Coronary artery (tissue), 2 donors: ENCODE results near the gene NELL2.

Experiments
- DNase-seq: peaks from one replicate; pipeline ENCODE4 v3.0.0-alpha.2; 2017; ENCODE audit warnings: low spot score
- H3K27ac ChIP-seq, 2 donors: fragments of 200-600 bp; sonication (generic); one replicate each; pipeline ENCODE4 v1.5.1; 2016 to 2019
- H3K4me3 ChIP-seq: fragments of 200-600 bp; sonication (generic); 2 replicates; pipeline ENCODE4 v1.5.1; 2016; ENCODE audit warnings: mild to moderate bottlenecking, moderate library complexity
- TF ChIP-seq, protein P1 (sequence below): fragments of 200-600 bp; sonication (generic); IDR thresholded peaks from one replicate; pipeline ENCODE4 v1.5.1; 2019; ENCODE audit warnings: antibody characterized with exemption

The NELL2 gene

GRCh38 chr12:44847888-44848702 is 28.0 kb downstream of the NELL2 start:
- TF ChIP-seq, protein P1, sequence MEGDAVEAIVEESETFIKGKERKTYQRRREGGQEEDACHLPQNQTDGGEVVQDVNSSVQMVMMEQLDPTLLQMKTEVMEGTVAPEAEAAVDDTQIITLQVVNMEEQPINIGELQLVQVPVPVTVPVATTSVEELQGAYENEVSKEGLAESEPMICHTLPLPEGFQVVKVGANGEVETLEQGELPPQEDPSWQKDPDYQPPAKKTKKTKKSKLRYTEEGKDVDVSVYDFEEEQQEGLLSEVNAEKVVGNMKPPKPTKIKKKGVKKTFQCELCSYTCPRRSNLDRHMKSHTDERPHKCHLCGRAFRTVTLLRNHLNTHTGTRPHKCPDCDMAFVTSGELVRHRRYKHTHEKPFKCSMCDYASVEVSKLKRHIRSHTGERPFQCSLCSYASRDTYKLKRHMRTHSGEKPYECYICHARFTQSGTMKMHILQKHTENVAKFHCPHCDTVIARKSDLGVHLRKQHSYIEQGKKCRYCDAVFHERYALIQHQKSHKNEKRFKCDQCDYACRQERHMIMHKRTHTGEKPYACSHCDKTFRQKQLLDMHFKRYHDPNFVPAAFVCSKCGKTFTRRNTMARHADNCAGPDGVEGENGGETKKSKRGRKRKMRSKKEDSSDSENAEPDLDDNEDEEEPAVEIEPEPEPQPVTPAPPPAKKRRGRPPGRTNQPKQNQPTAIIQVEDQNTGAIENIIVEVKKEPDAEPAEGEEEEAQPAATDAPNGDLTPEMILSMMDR, result no peak
- Histone ChIP-seq H3K27ac (no peak overlapping the region), H3K4me3 (no peak overlapping the region)
- no peak for DNase-seq

- H3K4me3 ChIP-seq, result no peak overlapping the region
- DNase-seq, result no peak
- TF ChIP-seq, protein P1, result no peak
- H3K27ac ChIP-seq, result no peak overlapping the region
Measured at GRCh38 chr12:44847403-44847802, 28.7 kb downstream of the NELL2 start.

DNA sequence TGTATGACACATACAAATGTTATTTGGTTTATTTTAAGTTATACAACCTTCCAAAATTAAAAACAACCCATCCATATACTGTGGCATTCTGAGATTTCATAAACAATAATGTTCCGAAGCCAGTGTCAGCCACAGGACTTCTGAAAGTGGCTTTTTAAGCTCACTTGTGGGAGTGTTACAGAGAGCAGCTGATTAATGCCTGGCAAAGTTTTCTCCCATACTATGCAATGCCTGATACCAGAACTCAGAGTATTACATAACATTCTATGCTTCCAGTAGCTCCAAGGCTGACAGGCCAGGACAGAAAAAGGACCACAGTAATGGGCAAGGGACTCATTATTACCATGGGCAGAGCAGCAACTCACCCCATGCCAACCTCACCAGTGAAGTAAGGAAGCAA is 29.3 kb downstream of the NELL2 start:
- Histone ChIP-seq H3K27ac (no peak overlapping the region), H3K4me3 (no peak overlapping the region)
- TF ChIP-seq, protein P1, result no peak
- DNase-seq, result no peak

DNA sequence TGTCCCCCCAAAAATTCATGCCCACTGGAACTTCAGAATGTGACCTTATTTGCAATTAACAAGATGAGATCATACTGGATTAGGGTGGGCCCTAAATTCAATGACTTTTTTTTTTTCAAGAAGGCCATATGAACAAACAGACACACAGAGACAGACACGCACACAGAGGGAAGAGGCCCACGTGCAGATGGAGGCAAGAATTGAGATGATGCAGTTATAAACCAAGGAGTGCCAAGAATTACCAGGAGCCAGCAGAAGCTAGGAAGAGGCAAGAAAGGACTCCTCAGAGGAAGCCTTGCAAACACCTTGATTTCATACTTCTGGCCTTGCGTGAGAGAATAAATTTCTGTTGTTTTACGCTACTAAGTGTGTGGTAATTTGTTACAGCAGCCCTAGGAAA is 33.4 kb downstream of the NELL2 start:
- TF ChIP-seq, protein P1, result no peak
- no peak for DNase-seq
- no peak overlapping the region for H3K27ac ChIP-seq
- no peak overlapping the region for H3K4me3 ChIP-seq

GRCh38 chr12:44839785-44840184 is 36.3 kb downstream of the NELL2 start:
- DNase-seq, result no peak
- TF ChIP-seq, protein P1, result no peak
- Histone ChIP-seq H3K27ac (no peak overlapping the region), H3K4me3 (no peak overlapping the region)

DNA sequence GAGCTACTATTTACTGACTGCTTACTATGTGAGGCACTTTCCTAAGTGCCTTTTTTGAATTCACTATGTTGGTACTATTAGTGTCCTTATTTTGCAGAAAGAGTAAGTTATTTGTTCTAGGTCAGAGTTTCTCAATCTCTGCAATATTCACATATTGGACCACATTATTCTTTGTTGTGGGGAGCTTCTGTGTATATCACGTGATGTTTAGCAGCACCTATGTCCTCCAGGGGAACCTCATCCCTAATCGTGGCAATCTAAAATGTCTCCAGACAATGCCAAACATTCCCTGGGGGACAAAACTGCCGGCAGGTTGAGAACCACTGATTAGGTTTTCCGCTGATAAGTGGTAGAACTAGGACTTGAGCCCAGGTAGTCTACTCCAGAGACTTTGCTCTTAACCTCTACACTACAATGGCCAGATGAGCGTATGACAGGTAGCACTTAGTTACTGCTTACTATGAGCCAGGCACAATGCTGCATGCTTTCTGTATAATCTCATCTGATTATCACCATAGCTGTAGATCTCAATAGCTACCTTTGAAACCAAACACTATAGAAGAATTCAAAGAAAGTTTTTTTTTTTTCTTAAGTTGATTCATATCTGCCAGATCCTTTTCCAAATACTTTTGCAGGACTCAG is 38.9 kb downstream of the NELL2 start:
- TF ChIP-seq, protein P1, result no peak
- H3K4me3 ChIP-seq, result no peak overlapping the region
- no peak for DNase-seq
- no peak overlapping the region for H3K27ac ChIP-seq
